GM12874 (cell line): ENCODE measurements around the gene HRCT1.

ENCODE experiments used
- TF ChIP-seq, protein P1 (sequence below): IDR thresholded peaks from 2 replicates; pipeline ENCODE4 v1.5.1; 2011; ENCODE audit warnings: low read depth, mild to moderate bottlenecking, control low read depth, low read length, moderate library complexity; ENCODE audit not compliant: insufficient read depth

The HRCT1 gene

DNA sequence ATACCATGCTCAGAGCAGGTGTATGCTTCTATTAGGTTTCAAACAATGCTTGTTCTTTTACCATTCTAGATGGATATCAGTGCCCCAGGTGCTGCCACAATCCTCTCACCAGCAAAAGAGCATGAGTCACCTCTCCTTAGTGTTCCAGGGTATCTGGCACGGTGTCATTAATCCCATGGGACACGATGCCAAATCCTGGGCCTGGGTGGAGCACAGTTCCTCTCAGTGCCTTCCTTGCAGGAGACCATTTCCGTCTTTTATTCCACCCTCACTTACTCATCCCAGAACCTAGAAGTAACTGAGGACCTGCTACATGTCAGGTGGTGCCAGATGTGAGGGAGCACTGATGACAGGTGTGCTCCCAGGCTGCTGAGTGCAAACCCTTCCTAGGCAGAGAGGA is 34.5 kb upstream of the HRCT1 start:
- TF ChIP-seq, protein P1, sequence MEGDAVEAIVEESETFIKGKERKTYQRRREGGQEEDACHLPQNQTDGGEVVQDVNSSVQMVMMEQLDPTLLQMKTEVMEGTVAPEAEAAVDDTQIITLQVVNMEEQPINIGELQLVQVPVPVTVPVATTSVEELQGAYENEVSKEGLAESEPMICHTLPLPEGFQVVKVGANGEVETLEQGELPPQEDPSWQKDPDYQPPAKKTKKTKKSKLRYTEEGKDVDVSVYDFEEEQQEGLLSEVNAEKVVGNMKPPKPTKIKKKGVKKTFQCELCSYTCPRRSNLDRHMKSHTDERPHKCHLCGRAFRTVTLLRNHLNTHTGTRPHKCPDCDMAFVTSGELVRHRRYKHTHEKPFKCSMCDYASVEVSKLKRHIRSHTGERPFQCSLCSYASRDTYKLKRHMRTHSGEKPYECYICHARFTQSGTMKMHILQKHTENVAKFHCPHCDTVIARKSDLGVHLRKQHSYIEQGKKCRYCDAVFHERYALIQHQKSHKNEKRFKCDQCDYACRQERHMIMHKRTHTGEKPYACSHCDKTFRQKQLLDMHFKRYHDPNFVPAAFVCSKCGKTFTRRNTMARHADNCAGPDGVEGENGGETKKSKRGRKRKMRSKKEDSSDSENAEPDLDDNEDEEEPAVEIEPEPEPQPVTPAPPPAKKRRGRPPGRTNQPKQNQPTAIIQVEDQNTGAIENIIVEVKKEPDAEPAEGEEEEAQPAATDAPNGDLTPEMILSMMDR = no peak

DNA sequence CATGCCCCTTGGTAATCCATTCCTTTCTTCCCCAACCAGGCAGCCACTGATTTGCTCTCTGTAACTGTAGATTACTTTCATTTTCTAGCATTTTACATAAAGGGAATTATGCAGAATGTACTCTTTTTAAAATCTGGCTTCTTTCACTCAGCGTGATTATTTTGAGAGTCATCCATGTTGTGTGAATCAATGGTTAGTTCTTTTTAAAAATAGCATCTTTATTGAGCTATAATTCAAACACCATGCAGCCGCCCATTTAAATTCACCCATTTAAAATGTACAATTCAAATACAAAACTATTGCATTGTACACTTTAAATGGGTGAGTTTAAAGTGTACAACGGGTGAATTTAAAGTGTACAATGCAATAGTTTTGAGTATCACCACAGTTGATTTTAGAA is 33.5 kb upstream of the HRCT1 start:
- TF ChIP-seq, protein P1 = no peak

GRCh38 chr9:35882263-35882848 is 23.6 kb upstream of the HRCT1 start:
- TF ChIP-seq, protein P1 = peak; percentile 86

DNA sequence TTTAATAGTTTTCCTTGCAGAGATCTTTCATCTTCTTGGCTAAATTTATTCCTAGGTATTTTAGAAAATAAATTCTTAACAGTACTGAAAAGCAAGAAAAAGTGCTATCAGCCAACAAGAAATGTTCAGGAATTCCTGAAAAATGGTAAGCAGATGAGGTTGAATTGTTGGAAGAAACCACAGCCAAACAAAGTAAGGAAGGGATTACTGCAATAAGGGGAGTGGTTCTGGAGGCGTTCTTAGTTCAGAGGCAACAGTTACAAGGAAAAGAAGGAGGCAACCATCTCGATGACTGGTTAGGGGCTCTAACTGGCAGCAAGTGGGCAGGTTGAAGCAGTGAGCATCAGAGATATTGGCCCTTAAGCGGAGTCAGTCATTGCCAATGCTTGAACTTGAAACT is 23.0 kb upstream of the HRCT1 start:
- TF ChIP-seq, protein P1 = no peak

DNA sequence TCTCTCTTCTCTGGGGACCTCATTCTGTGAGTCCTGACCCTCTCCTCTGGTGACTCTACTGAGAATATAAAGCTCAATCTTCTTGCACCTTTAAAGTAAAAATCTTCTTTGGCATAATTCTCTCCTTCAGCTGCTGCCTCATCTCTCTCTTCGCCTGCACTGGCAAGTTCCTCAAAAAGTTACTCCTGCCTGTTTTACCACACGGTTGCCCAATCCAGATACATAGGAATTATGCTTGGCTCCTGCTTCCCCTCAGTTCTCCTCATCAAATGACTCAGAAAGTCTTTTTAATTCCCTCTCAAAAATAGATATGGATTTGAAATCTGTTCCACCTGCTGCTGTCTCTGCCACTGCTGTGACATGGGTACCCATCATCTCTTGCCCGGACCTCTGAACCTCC is 14.4 kb upstream of the HRCT1 start:
- TF ChIP-seq, protein P1 = no peak

GRCh38 chr9:35892051-35892450 is 14.0 kb upstream of the HRCT1 start:
- TF ChIP-seq, protein P1 = no peak

- TF ChIP-seq, protein P1 = no peak
Observed at GRCh38 chr9:35896570-35896969, 9.4 kb upstream of the HRCT1 start.
